Occipital lobe (tissue), 2 donors: ENCODE results near the gene INS. TPM values are rescaled to one million over a fixed set of nuclear protein-coding genes. Genes with fewer than 3 reads are reported as not detected.
"Not testable (repeated sequence)": the region's sequence is repeated elsewhere in the genome, so short reads cannot be mapped to it uniquely, and the experiment has no call there.

Experiments used
- DNase-seq: peaks from one replicate; lab custom pipeline; 2025; lab: John Stamatoyannopoulos, UW
- total RNA-seq: library from RNA; depleted of rRNA; stranded (reverse); fragments of >200 nt; gene quantifications from one replicate; pipeline ENCODE4 v1.2.3, GENCODE V29; 2014

INS gene
- total RNA-seq, 1 donor from 2014 or later: not detected

GRCh38 chr11:2133241-2134021 lies 27.6 kb downstream of the INS start:
- no peak for DNase-seq

GRCh38 chr11:2132874-2133240 lies 28.2 kb downstream of the INS start:
- DNase-seq: no peak

GRCh38 chr11:2132246-2132645 lies 28.8 kb downstream of the INS start:
- no peak for DNase-seq

- DNase-seq: no peak
These were observed 29.4 kb downstream of the INS start for GRCh38 chr11:2131371-2132236.

GRCh38 chr11:2130881-2131352 lies 30.1 kb downstream of the INS start:
- no peak for DNase-seq

- no peak for DNase-seq
These were observed 31.2 kb downstream of the INS start for GRCh38 chr11:2129699-2130366.

- no peak for DNase-seq
These were observed 31.7 kb downstream of the INS start for GRCh38 chr11:2129308-2129698.

DNA sequence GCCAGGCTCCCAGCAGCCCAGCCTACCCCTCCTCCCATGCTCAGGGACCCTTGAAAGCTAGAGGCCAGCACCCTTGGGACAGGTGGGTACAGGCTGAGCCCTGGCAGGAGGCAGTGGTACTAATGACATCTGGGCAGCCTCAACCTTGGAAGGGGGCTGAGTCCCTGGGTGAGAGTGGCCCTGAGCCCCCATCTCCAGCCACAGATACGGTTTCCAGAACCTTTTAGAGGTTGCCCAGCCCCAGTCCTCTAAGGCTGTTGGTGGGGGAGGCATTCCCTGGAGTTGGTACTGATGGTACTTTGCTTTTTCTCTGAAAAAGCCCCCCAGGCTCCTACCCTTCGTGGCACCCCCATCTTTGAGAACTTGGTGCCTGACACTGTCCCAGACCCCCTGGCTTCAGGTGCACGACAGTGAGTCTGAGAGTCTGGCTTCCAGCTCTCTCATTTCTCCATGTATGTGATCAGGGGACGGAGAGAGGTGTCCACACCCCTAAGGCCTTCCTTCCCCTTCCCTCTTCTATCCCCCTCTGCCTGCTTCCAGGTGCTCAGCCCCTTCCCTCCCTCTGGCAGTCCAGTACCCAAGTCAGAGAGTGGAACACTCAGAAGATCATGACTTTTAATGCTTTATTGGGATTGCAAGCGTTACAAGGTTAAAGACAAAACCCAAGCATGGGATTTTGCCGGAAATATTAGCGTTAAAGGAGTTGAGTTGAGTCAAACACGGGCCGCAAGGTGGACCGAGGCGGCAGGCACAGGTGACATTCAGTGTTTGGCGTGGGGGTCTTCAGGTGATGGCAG lies 32.3 kb downstream of the INS start:
- no peak for DNase-seq

DNA sequence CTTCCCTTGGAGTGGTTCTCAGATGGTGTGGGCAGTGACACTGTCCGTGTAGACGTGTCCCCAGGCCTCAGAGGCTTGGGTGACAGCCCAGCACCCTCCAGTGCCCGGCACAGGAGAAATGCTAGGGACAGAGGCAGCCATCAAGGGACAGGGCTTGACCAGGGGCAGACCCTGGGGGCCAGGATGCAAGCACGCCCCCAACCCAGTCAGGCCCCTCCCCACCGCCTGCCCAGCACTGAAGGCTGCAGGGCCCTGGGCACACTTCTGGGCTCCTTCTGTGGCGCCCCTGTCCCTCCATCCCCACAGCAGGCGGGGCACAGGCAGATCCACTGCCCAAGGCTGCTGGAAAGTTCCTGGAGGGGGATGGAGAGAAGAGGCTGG lies 32.9 kb downstream of the INS start:
- no peak for DNase-seq

DNA sequence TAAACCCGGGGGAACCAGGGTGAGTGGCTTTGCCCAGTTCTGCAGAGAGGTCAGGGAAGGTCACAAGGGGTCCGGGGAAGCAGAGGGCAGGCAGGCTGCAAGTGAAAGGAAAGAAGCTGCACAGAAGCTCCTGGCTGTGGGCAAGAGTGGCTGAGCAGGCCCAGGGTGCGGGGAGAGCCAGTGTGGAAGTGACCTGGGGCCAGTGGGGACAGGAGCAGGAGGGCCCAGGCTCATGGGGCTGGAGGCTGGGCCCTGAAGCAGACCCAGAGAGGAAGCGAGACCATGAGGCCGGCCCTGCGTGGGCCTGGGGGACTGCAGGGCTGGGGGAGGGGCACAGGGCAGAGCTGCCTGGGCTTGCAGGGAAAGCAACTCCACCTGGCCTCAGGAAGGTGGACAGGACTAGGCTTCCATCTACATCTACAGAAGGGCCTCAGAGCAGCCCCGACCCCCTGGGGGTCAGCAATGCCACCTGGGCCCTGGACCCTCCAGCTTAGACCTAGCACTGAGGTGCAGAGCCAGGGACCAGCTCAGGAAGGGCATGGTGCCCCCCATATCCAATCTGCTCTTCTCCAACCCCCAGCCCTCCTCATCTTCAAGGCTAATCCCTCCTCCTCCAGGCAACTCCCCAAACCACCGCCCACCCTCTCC lies 33.4 kb downstream of the INS start:
- no peak for DNase-seq

DNA sequence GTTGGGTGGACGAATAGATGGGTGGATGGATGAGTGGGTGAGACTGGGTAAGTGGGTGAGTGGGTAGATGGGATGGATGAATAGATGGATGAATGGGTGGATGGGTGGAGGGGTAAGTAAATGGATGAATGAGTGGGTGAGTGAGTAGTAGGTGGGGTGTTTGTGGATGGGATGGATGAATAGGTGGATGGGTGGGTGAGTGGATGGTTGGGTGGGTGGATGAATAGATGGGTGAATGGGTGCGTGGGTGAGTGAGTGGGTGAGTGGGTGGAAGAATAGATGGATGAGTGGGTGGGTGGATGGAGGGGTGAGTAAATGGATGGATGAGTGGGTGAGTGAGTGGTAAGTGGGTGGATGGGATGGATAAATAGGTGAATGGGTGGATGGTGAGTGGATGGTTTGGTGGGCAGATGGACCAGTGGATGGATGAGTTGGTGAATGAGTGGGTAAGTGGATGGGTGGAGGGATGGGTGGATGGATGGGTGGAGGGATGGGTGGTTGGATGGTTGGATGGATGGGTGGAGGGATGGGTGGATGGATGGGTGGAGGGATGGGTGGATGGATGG lies 34.4 kb downstream of the INS start:
- no peak for DNase-seq

GRCh38 chr11:2124736-2125484 lies 36.1 kb downstream of the INS start:
- DNase-seq: not testable (repeated sequence)

GRCh38 chr11:2123628-2123960 lies 37.4 kb downstream of the INS start:
- DNase-seq: no peak

GRCh38 chr11:2122907-2123627 lies 37.9 kb downstream of the INS start:
- DNase-seq: no peak

- no peak for DNase-seq
These were observed 38.6 kb downstream of the INS start for GRCh38 chr11:2122222-2122906.

DNA sequence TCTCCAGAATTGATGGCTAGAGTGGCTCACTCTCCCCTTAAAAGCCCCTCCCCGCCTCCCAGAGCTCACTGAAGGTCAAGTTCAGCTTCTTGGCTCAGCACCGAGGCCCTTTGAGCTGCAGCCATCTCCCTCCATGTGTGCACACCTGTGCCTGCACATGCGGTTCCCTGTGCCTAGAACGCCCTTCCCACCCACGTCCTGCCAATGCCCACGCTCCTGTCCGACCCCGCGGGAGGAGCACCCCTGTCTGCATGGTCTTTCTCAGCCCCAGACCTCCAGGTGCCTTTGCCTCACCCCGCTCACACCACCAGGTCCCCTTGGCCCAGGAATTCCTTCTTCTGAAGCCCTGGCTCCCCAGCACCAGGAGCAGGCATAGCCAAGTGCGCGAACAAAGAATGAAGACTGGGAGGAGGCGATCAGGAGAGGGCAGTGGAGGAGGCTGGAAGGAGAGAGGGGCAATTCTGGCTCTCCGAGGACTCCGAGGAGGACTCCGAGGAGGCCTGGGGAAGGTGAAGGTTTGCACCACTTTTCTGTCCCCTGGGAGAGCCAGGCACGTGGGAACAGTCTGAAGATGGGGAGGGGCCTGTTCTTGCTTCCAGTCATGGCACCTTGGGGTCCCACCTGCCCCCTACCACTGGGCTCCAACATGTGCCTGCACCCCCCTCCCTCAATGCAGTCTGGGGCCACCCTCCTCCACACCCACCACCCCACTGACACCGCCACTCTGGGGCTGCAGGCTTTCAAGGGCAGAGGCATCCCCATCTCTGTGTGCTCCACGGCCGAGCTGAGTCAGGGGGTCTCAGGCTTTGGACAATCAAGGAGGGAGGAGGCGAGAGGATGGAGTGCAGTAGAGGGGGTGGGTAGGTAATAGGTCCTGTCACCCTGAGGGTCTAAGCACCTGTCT lies 39.5 kb downstream of the INS start:
- no peak for DNase-seq

GRCh38 chr11:2120359-2121100 lies 40.5 kb downstream of the INS start:
- DNase-seq: no peak
